ENCODE results near the gene AMBRA1.
"Not testable (repeated sequence)": the region's sequence is repeated elsewhere in the genome, so short reads cannot be mapped to it uniquely, and the experiment has no call there.

AMBRA1 gene

DNA sequence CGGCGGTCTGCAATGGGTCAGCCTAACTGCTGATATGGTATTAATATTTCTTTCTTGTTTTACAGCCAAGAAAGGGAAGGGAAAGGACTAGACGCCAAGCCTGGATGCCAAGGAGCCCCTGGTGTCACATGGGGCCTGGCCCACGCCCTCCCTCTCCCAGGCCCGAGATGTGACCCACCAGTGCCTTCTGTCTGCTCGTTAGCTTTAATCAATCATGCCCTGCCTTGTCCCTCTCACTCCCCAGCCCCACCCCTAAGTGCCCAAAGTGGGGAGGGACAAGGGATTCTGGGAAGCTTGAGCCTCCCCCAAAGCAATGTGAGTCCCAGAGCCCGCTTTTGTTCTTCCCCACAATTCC lies 210.4 kb downstream of the AMBRA1 start:
- H3K4me3 ChIP-seq (replicated peaks in 1 of 2; ENCODE audit: low read depth in 2 of 2, low read length in 2 of 2): no peak overlapping the region
- TF ChIP-seq, protein P1, sequence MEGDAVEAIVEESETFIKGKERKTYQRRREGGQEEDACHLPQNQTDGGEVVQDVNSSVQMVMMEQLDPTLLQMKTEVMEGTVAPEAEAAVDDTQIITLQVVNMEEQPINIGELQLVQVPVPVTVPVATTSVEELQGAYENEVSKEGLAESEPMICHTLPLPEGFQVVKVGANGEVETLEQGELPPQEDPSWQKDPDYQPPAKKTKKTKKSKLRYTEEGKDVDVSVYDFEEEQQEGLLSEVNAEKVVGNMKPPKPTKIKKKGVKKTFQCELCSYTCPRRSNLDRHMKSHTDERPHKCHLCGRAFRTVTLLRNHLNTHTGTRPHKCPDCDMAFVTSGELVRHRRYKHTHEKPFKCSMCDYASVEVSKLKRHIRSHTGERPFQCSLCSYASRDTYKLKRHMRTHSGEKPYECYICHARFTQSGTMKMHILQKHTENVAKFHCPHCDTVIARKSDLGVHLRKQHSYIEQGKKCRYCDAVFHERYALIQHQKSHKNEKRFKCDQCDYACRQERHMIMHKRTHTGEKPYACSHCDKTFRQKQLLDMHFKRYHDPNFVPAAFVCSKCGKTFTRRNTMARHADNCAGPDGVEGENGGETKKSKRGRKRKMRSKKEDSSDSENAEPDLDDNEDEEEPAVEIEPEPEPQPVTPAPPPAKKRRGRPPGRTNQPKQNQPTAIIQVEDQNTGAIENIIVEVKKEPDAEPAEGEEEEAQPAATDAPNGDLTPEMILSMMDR (IDR thresholded peaks at IDR 0.05; ENCODE audit: low read depth, low read length): no peak
- DNase-seq (ENCODE audit: low read depth in 2 of 2): no peak

DNA sequence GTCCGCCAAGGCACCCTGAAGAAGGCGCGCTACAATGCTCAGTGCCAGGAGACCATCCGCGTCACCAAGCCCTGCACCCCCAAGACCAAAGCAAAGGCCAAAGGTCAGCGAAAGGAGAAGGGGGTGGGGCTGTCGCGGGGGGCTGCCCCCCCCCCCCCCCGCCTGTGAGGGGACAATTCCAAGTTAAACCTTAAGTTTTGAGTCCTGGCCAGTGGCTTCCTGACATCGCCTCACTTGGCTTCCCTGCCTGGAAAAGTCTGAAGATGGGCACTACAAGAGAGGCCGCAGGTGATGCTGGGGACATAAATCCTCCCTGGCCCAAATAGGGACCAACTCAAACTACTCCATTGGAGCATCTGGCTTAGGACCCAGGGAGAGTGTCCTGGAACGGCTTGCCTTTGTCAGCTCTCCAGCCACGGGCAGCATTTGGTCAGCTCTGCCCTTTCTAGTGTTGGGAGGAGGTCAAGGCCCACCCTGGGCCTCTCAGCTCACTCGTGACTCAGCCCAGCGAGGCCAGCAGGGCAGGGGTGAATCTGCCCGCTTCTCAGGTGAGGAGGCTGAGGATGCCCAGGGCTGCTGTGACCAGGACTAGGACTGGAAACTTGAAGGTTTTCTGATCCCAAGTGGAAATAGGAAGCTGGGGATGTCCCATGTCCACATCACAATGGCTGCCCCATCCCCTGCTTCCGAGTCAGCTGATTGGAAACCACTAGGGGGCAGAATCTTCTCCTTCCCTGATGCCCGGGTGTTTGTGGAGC lies 211.0 kb downstream of the AMBRA1 start:
- peak overlapping the region in 1 of 2 donors; percentile 59 for H3K4me3 ChIP-seq (replicated peaks in 1 of 2; ENCODE audit: low read depth in 2 of 2, low read length in 2 of 2)
- peak; percentile 61 to 63 for DNase-seq (ENCODE audit: low read depth in 2 of 2)

DNA sequence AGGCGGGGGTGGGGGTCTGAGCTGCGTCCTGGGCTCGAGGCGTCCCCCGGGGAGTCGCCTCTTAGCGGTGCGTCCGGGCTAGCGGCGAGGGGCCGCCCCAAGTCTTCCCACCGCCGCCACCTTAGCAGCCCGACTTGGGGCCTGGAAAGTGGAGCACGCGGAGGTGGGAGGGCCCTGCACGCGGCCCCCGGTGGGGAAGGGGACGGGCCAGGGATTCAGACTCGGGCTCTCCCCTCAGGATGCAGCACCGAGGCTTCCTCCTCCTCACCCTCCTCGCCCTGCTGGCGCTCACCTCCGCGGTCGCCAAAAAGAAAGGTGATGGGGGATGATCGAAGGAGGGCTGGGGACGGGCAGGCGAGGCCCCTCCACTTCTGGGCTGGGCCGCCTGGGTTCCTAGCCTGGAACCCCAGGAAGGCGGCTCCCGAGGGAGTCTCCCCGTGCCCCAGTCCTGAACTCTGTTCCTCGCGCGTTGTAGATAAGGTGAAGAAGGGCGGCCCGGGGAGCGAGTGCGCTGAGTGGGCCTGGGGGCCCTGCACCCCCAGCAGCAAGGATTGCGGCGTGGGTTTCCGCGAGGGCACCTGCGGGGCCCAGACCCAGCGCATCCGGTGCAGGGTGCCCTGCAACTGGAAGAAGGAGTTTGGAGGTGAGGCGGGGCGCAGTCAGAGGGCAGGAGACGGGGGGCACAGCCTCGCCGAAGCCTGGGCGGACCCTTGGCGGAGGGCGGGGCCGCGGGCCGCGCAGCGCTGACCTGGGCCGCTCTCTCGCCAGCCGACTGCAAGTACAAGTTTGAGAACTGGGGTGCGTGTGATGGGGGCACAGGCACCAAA lies 211.8 kb downstream of the AMBRA1 start:
- DNase-seq (ENCODE audit: low read depth in 2 of 2): peak in 1 of 2 donors; percentile 19
- TF ChIP-seq, protein P1 (IDR thresholded peaks at IDR 0.05; ENCODE audit: low read depth, low read length): no peak
- H3K4me3 ChIP-seq (replicated peaks in 1 of 2; ENCODE audit: low read depth in 2 of 2, low read length in 2 of 2): peak overlapping the region; percentile 49 to 59

More for the DNA sequence above, 211.0 kb downstream of the AMBRA1 start:
- TF ChIP-seq, protein P1 (IDR thresholded peaks at IDR 0.05; ENCODE audit: low read depth, low read length): peak; percentile 68

DNA sequence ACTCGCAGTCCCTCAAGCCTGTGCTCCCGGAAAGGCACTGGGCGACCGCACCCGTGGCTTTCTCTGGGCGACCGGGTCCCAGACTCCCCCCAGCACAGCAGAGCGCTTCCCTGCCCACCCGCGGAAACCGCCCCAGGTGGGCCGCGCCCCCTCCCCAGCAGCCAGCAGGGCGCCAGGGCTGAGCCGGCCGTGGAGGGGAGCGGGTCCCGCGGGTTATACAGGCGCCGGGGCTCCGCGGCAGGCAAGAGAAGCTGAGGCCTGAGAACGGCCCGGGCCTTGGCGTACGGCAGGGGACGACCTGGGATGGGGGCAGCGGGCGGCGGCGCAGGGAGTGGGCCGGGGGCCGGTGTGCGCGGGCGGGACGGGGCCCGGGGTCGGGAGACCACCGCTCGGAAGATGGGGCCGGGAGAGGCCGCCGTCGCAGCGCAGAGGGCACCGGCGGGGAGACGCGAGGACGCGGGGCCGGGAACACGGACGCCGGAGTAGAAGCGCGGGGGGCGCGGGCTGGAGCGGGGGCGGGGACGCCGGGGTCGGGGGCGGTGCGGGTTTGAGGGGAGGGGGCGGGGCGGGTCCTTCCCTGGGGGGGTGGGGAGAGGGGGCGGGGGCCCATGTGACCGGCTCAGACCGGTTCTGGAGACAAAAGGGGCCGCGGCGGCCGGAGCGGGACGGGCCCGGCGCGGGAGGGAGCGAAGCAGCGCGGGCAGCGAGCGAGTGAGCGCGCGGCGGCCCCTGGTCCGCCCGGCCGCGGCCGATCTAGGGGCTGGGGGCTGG lies 212.6 kb downstream of the AMBRA1 start, which contains the start of gene MDK:
TSS of gene MDK (plus strand) at position 622 of the 771 bp plus-strand sequence. CDS start 389 bp downstream, outside the sequence.
- H3K4me3 ChIP-seq (replicated peaks in 1 of 2; ENCODE audit: low read depth in 2 of 2, low read length in 2 of 2): peak within 1 kb of the TSS; percentile 57 to 59
- peak in 1 of 2 donors; percentile 31 for DNase-seq (ENCODE audit: low read depth in 2 of 2)
- TF ChIP-seq, protein P1 (IDR thresholded peaks at IDR 0.05; ENCODE audit: low read depth, low read length): no peak

DNA sequence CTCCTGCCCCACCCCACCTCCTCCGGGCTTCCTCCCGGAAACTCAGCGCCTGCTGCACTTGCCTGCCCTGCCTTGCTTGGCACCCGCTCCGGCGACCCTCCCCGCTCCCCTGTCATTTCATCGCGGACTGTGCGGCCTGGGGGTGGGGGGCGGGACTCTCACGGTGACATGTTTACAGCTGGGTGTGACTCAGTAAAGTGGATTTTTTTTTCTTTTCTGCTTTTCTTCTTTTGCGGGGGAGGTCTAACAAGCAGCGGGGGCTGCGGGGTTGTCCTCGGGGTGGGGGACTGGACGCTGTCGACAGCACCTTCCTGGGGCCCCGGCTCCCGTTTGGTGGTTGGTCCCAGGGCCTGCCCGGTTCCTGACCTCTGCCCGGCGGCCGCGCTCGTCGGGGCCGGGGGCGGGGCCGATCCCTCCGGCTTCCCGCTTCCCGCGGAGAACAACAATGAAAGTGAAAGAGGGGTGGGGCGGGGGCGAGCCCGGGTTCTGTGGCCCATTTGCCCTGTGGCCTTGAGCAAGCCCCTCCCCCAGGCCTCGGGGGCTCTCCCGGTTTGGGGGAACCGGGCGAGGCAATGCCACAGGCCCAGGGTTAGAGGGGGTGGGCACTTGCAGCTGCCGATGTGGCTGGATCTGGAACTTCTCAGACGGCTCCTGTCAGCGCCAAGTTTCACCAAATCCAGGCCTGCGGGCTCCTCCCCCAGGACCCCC lies 213.3 kb downstream of the AMBRA1 start:
- H3K4me3 ChIP-seq (replicated peaks in 1 of 2; ENCODE audit: low read depth in 2 of 2, low read length in 2 of 2): peak overlapping the region; percentile 53 to 57
- DNase-seq (ENCODE audit: low read depth in 2 of 2): peak; percentile 33 to 49
- TF ChIP-seq, protein P1 (IDR thresholded peaks at IDR 0.05; ENCODE audit: low read depth, low read length): no peak

DNA sequence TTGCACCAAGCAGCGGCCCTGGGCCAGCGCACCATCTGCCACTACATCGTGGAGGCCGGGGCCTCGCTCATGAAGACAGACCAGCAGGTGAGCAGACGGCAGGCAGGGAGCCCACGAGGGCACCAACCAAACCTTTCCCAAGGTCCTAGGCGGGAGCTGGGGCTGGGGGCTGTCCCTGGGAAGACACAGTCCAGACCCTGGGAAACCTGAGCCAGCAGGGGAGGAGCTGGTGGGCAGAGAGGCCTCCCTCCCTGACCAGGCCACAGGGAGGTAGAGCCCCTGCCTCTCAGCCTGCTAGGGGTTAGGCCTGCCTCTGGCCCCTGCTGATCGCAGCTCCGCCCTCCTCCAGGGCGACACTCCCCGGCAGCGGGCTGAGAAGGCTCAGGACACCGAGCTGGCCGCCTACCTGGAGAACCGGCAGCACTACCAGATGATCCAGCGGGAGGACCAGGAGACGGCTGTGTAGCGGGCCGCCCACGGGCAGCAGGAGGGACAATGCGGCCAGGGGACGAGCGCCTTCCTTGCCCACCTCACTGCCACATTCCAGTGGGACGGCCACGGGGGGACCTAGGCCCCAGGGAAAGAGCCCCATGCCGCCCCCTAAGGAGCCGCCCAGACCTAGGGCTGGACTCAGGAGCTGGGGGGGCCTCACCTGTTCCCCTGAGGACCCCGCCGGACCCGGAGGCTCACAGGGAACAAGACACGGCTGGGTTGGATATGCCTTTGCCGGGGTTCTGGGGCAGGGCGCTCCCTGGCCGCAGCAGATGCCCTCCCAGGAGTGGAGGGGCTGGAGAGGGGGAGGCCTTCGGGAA lies 214.1 kb downstream of the AMBRA1 start:
- H3K4me3 ChIP-seq (replicated peaks in 1 of 2; ENCODE audit: low read depth in 2 of 2, low read length in 2 of 2); DNase-seq (ENCODE audit: low read depth in 2 of 2): not testable (repeated sequence)
